Ovary (tissue), 3 donors: ENCODE results near the gene RBM33.

ENCODE experiments used
- POLR2A ChIP-seq: fragments of 450-650 bp; IDR thresholded peaks from one replicate; pipeline ENCODE4 v1.6.1; 2017; ENCODE audit warnings: antibody characterized with exemption, mild to moderate bottlenecking, moderate library complexity
- TF ChIP-seq, protein P1 (sequence below), 3 donors: fragments of 450-650 bp in 2 of 3; fragments of 200-600 bp in 1 of 3; IDR thresholded peaks; one replicate each; pipeline versions ENCODE4 v1.5.1 to v1.8.0; 2016 to 2022; ENCODE audit warnings: antibody characterized with exemption in 3 of 3, mild to moderate bottlenecking in 1 of 3
- donor health status: DM: no; HTN: no; CAD: no.

DNA sequence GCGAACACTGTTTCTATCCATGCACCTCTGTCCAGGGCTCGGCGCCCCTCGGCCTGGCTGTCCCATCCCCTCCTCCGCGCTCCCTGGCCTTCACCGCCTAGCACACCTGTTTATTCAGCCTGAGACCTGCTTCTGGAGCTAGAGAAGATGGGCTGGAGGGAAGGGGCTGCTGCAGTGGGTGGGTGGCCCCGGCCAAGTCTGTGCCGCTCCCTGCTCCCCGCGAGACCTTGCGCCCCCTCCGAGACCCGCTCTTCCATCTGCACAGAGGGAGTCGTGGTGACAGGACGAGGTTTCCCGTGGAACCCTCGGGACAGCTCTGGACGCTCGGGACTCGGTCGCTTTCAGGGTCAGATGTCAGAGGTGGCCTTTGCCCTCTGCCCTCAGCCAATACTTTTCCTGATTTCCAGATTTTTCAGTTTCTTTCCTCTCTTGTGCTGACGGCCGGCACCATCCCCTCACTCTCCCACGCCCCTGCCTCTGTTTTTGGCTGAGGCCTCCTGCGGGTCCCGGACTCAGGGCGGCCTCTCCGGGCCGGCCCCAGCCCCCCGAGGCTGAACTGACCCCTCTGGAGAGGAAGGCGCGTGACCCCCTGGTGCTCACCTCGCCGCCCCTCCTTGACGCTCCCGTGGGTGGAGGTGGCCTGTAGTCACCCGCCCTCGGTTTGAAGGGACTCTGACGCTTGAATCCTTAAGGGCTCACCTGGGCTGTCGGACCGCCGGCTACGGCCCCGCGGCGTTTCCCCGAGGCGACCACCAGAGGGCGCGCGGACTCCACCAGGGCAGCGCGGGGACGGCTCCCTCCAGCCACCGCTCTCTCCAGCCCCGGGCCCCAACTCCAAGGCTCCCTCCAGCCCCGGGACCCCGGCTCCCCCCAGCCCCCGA lies 152.2 kb downstream of the RBM33 start:
- TF ChIP-seq, protein P1, sequence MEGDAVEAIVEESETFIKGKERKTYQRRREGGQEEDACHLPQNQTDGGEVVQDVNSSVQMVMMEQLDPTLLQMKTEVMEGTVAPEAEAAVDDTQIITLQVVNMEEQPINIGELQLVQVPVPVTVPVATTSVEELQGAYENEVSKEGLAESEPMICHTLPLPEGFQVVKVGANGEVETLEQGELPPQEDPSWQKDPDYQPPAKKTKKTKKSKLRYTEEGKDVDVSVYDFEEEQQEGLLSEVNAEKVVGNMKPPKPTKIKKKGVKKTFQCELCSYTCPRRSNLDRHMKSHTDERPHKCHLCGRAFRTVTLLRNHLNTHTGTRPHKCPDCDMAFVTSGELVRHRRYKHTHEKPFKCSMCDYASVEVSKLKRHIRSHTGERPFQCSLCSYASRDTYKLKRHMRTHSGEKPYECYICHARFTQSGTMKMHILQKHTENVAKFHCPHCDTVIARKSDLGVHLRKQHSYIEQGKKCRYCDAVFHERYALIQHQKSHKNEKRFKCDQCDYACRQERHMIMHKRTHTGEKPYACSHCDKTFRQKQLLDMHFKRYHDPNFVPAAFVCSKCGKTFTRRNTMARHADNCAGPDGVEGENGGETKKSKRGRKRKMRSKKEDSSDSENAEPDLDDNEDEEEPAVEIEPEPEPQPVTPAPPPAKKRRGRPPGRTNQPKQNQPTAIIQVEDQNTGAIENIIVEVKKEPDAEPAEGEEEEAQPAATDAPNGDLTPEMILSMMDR (IDR thresholded peaks at IDR 0.05), result peak; percentile 23 to 56 (median 40)
- TF ChIP-seq POLR2A, result no peak
